GM18505 (cell line): ENCODE measurements around the gene NKX2-1.

ENCODE experiments used
- ATAC-seq: cut with Tn5 transposase; IDR thresholded peaks from one replicate; pipeline ENCODE4 v1.9.1; 2021; ENCODE audit not compliant: unreplicated experiment
- POLR2A ChIP-seq: IDR thresholded peaks from 4 replicates; pipeline ENCODE4 v1.6.1; 2011; ENCODE audit warnings: borderline replicate concordance; ENCODE audit not compliant: insufficient read depth, insufficient read length; ENCODE audit errors: extremely low read depth

The NKX2-1 gene

GRCh38 chr14:36505892-36506731, 13.9 kb downstream of the NKX2-1 start:
- no peak for TF ChIP-seq POLR2A

DNA sequence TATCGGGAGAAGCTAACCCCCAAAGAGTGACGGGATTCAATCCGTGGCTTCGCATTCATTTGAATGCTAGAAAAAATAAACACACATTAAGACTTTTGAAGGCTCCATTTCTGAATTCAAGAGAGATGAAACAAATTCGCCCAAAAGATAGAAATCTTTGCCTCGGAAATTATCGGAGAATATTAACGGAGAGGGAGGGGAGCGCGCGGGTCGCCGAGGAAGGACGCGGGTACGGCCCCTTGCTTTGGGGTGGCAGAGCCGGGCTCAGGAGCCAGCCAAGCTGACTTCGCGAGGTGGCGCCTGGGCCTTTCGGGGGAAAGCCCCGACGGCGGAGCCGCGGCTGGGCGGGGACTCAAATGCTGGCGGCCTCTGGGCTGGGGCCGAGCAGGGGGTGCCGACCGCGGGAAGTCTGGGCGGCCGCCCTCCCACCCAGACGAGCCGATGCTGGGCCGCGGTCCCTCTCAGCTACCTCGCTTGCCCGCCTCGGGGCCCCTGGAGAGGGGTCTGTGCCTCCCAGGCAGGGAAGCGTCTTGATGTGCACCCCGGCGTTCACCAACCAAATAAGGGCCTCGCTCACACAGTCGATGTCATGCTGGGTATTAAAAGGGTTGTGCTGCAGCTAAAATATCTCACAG, 14.7 kb downstream of the NKX2-1 start:
- ATAC-seq, result no peak
- no peak for TF ChIP-seq POLR2A

More at GRCh38 chr14:36505892-36506731, 13.9 kb downstream of the NKX2-1 start:
- no peak for ATAC-seq

- no peak for TF ChIP-seq POLR2A
- ATAC-seq, result no peak
These were observed 15.3 kb downstream of the NKX2-1 start for GRCh38 chr14:36504771-36505175.

DNA sequence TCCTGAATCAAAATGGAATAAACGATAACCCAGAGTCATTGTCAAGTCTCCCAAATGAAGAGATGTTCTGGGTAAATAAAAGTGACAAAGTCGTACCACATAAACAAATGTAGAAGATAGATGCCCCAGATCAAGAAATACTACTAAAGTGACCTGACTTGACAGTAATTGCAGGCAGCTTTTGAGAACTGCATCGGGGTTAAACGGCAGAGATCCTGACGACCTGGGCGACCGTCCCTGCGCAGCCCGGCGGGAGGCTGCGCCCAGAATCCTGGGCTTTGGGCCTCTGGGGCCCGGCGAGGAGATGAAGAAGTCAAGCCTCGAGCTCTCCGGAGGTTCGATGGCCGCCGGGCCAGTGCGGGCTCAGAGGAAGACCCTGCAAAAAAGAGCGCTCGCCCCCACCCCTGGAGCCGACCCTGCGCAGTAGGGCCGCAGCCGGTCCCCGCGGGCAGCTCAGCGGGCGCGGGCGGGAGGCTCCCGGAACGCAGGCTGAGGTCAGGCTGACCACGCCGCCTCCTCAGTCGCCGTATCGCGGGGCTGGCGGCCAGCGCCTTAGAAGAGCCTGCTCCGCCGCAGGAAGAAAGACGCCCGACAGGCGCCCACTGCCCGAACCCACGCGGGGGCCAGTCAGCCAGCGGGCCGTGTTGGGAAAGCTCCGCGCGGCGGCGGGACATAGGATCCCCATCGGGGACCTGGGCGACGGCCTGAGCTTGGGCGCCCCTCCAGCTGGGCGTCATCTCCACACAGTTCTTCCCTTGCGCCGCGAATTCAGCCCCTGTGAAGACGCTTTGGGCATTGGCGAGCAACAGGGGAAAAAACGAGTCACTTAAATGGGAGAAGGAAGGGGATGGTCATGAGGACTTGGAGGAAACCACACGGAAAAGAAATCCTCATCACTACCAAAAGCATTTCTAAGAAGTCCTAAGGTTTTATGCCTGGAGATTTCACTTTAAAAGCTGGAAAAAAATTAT, 16.0 kb downstream of the NKX2-1 start:
- no peak for TF ChIP-seq POLR2A
- no peak for ATAC-seq

- TF ChIP-seq POLR2A, result no peak
- no peak for ATAC-seq
These were observed 17.2 kb downstream of the NKX2-1 start for GRCh38 chr14:36502558-36503508.

- no peak for TF ChIP-seq POLR2A
- no peak for ATAC-seq
These were observed 21.1 kb downstream of the NKX2-1 start for GRCh38 chr14:36498938-36499337.

- no peak for TF ChIP-seq POLR2A
- ATAC-seq, result no peak
These were observed 23.7 kb downstream of the NKX2-1 start for GRCh38 chr14:36496346-36496745.

DNA sequence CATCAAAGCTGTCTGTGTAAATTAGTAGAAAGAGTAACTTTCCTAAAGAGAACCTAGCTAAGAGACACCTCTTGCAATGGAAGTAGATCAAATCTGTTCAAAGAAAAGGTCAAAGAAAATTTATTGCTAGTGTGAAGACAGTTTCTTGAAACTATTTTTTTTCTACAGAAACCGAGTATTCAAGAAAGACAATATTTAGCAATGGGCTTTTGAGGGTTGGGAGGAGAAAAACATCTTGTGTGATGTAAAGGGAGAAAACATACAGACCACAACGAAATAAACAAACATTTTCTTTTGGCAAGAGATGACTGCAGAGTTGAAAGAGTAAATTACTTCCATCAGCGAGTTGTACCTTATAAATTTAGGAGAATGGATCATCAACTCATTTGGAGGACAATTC, 24.4 kb downstream of the NKX2-1 start:
- no peak for TF ChIP-seq POLR2A
- no peak for ATAC-seq

- no peak for ATAC-seq
- TF ChIP-seq POLR2A, result no peak
These were observed 26.3 kb downstream of the NKX2-1 start for GRCh38 chr14:36493761-36494160.

DNA sequence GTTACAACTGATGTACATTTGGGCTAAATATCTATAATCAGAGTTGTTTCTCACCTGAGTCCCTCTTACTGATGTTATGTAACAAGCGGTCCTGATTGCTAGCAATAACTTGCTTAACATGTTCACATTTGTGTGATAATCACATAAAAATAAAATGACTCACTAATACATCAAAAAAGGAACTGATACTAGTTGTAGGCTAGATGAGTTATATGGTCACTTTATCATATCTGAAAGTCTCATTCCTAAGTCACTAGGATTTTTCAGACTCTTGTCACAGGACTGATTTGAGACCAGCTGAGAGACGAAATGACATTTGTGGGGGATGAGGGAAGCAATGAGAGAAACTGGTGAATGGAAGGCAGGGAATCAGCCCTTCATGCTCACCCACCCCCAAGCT, 34.3 kb downstream of the NKX2-1 start:
- no peak for ATAC-seq
- TF ChIP-seq POLR2A, result no peak

- TF ChIP-seq POLR2A, result no peak
- no peak for ATAC-seq
These were observed 40.7 kb downstream of the NKX2-1 start for GRCh38 chr14:36479344-36479743.

- ATAC-seq, result peak; percentile 62
- TF ChIP-seq POLR2A, result no peak
These were observed 41.2 kb downstream of the NKX2-1 start for GRCh38 chr14:36478782-36479181.
